Measurements from ENCODE around the gene KRTAP5-11.

Gene KRTAP5-11

DNA sequence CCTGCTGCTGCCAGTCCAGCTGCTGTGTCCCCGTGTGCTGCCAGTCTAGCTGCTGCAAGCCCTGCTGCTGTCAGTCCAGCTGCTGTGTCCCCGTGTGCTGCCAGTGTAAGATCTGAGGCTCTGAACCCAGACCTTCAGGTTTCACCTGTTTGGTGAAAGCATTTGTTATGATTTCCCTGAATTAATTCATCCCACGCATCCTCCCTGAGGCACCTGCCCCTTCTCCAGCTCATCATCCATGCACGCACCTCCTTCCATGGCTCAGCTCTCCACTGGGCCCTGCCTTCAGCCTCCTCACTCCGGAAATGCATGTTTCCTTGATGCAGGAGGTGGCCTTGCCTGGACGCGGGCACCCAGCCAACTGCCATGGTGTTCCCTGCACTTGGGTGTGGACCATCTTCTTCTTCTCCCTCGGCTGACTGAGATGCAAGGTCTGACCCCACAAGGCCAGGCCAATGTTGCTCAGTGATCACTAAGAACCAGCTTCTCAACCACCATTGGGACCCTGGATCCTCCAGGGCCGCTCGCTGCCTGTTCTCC lies 16.5 kb downstream of the KRTAP5-11 start:
- no peak overlapping the region for H3K4me3 ChIP-seq (ENCODE audit: low read length)
- no peak for TF ChIP-seq ZNF274 (IDR thresholded peaks at IDR 0.05; ENCODE audit: low read depth, low read length)

DNA sequence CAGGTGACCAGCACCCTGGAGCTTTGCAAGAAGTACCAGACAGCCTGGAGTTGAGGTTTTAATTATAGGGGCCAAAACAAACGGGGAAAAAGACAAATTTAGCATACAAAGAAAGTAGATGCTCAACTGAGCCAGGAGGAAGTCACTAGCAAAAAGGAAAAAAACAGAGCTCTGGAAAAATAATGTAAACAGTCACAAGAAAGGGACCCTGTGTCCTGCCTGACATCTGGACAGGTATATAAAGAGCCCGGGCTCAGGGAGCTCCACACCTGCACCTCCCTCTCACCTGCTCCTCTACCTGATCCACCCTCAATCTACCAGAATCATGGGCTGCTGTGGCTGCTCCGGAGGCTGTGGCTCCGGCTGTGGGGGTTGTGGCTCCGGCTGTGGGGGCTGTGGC lies 17.4 kb downstream of the KRTAP5-11 start, which contains the start of gene KRTAP5-10:
Gene KRTAP5-10 (plus strand): TSS at position 301 of the 400 bp plus-strand sequence. CDS start 25 bp downstream, at position 326.
- TF ChIP-seq ZNF274 (IDR thresholded peaks at IDR 0.05; ENCODE audit: low read depth, low read length) = no peak
- no peak within 1 kb of the TSS for H3K4me3 ChIP-seq (ENCODE audit: low read length)

DNA sequence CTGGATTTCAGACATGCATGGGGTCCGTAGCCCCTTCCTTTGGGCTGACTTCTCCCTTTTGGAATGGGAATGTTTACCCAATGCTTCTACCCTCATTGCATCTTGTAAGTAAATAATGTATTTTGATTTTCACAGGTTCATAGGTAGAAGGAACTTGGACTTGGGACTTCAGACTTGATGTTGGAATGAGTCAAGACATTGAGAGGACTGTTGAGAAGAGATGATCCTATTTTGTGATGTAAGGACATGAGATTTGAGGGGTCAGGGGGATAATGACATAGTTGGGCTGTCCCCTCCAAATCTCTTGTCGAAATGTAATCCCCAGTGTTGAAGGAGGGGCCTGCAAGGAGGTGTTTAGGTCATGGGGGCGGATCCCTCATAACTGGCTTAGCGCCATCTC lies 18.2 kb downstream of the KRTAP5-11 start:
- no peak for TF ChIP-seq ZNF274 (IDR thresholded peaks at IDR 0.05; ENCODE audit: low read depth, low read length)
- no peak overlapping the region for H3K4me3 ChIP-seq (ENCODE audit: low read length)

DNA sequence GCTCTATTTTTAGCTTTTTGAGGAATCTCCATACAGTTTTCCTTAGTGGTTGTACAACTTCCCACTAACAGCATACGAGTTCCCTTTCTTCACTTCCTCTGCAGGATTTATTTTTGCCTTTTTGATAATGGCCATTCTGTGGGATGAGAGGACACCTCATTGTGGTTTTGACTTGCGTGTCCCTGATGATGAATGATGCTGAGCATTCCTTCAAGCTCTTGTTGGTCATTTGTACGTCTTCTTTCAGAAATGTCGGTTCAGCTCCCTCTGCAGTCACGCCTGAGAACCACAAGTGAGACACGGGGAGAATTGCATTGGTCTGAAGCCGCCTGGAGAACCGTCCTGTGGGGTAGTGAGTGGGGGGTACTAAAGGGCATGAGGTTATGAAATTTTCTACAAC lies 19.3 kb downstream of the KRTAP5-11 start:
- TF ChIP-seq ZNF274 (IDR thresholded peaks at IDR 0.05; ENCODE audit: low read depth, low read length) = no peak
- no peak overlapping the region for H3K4me3 ChIP-seq (ENCODE audit: low read length)

DNA sequence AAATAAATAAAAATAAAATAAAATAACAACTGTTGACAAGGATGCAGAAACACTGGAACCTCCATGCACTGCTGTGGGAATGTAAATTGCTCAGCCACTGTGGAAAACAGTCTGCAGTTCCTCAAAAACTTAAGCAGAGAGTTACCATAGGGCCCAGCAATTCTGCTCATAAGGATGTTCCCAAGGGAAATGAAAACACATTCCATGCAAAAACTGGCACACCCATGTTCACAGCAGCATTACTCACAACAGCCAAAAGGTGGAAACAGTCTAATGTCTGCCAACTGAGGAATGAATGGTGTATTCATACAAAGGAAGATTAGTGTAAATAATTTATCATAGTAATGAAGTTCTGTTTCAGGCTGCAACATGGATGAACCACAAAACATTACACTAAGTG lies 20.6 kb downstream of the KRTAP5-11 start:
- no peak for TF ChIP-seq ZNF274 (IDR thresholded peaks at IDR 0.05; ENCODE audit: low read depth, low read length)

DNA sequence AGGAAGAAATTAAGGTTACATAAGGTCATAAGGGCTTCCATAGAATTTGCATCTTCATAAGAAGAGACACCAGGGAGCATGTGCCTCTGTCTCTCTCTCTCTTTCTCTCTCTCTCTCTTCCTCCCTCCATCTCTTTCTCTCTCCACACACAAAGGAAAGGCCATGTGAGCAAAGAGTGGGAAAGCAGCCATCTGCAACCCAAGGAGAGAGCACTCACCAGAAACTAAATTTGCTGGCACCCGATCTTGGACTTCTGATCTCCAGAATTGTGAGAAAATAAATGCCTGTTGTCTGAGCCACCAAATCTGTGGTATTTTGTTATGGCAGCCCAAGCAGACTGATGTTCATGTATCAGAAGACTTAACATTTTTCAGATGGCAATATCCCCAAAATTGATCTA lies 23.7 kb downstream of the KRTAP5-11 start:
- H3K4me3 ChIP-seq (ENCODE audit: low read length) = no peak overlapping the region
- no peak for TF ChIP-seq ZNF274 (IDR thresholded peaks at IDR 0.05; ENCODE audit: low read depth, low read length)

More for the DNA sequence above, 20.6 kb downstream of the KRTAP5-11 start:
- H3K4me3 ChIP-seq (ENCODE audit: low read length) = no peak overlapping the region

DNA sequence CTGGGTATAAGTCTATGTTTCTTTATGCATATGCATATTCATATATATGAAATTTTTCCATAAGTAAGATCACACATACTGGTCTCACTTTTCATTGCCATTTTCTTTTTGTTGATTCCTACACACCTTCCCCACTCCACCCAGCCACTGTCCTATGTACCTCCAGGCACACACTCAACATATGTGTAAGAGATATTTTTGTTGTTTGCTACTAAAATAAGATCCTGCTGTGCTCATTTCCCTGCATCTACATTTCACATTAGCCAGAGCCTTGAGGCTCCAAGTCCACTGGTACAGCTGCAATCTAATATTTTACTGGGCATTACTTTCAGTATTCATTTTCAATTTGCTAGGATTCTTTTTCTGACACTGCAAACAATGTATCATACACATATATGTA lies 25.4 kb downstream of the KRTAP5-11 start:
- TF ChIP-seq ZNF274 (IDR thresholded peaks at IDR 0.05; ENCODE audit: low read depth, low read length) = no peak

DNA sequence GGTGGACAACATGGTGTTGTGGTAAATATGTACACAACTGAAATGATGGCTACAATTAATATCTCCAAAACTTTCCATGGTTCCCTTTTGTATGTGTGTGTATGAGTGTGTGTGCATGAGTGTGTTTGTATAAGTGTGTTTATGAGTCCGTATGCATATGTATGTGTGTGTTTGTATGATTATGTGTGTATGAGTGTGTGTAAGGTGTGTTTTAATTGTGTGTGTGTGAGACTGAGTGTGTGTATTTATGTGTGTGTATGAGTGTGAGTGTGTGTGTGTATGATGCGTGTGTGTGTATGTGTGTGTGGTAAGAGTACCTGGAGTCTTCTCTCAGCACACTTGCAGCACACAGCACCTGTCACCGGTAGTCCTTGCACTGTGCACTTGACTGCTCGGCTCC lies 26.7 kb downstream of the KRTAP5-11 start:
- no peak for TF ChIP-seq ZNF274 (IDR thresholded peaks at IDR 0.05; ENCODE audit: low read depth, low read length)
- no peak overlapping the region for H3K4me3 ChIP-seq (ENCODE audit: low read length)

More for the DNA sequence above, 25.4 kb downstream of the KRTAP5-11 start:
- H3K4me3 ChIP-seq (ENCODE audit: low read length) = no peak overlapping the region

DNA sequence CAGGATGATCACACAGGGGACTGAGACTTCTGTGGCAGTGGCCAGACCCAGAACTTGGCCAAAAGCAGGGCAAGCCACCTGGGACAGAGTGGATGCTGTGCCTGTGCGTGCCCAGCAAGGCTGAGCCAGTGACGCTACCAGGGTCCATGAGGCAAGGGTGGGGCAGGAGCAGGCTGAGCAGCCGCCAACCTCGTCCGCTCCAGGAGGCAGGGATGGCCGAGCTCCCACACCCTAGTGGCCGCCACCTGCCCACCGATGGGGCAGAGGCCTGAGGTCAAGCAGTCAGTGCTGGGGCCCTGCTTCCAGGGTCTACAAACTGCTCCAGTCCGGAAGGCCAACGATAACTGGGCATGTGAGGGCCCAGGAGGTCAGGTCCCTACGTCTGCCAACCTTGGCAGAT lies 27.2 kb downstream of the KRTAP5-11 start:
- H3K4me3 ChIP-seq (ENCODE audit: low read length) = no peak overlapping the region
- TF ChIP-seq ZNF274 (IDR thresholded peaks at IDR 0.05; ENCODE audit: low read depth, low read length) = no peak

DNA sequence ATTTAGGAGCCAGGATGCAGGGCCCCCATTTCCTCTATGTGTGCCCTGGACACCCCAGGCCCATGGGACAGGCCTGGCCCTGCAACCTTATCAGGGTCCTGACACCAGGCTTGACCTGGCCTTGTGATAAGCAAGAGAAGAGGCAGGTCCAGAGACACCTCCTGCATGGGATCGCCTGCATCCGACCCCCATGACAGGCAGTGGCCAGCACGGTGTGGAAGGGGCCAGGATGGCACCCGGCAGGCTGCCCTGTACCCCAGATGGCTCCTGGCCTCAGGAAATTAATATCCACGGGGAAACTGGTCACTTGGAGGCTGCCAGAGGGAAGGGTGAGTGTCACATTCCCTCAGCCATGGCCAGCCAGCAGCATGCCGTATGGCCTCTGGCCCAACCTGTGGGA lies 27.7 kb downstream of the KRTAP5-11 start:
- TF ChIP-seq ZNF274 (IDR thresholded peaks at IDR 0.05; ENCODE audit: low read depth, low read length) = no peak
- H3K4me3 ChIP-seq (ENCODE audit: low read length) = no peak overlapping the region

DNA sequence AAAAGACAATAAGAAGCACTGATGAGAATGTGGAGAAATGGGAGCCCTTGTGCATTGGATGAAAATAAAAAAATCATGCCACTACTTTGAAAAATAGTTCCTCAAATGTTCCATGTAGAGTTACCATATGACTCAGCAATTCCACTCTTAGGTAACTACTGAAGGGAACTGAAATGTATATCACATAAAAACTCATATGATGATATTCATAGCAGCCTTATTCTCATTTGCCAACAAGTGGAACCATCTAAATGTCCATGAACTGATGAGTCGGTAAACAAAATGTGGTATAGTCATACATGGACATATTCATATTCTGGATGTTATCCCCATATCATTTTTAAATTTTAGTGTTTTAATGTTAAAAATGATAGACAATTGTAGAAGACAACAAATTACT lies 31.0 kb downstream of the KRTAP5-11 start:
- H3K4me3 ChIP-seq (ENCODE audit: low read length) = no peak overlapping the region
- no peak for TF ChIP-seq ZNF274 (IDR thresholded peaks at IDR 0.05; ENCODE audit: low read depth, low read length)

DNA sequence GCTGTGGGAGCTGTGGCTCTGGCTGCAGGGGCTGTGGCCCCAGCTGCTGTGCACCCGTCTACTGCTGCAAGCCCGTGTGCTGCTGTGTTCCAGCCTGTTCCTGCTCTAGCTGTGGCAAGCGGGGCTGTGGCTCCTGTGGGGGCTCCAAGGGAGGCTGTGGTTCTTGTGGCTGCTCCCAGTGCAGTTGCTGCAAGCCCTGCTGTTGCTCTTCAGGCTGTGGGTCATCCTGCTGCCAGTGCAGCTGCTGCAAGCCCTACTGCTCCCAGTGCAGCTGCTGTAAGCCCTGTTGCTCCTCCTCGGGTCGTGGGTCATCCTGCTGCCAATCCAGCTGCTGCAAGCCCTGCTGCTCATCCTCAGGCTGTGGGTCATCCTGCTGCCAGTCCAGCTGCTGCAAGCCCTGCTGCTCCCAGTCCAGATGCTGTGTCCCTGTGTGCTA lies 33.9 kb downstream of the KRTAP5-11 start:
- no peak overlapping the region for H3K4me3 ChIP-seq (ENCODE audit: low read length)
- TF ChIP-seq ZNF274 (IDR thresholded peaks at IDR 0.05; ENCODE audit: low read depth, low read length) = no peak

DNA sequence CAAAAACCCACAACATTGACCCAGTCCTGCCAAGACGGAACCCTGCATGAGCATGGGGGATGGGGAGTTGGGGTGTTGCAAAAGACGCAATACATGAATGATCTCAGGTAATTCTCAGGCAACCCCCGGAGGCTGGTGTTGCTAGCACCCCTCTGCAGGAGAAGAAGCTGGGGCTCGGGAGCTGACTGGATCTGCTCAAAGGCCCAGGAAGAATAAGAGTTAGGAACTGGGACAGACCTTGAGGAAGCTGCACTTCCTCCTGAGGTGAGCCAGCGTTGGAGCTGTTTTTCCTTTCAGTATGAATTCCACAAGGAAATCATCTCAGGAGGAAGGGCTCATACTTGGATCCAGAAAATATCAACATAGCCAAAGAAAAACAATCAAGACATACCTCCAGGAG lies 34.6 kb downstream of the KRTAP5-11 start, which contains the start of gene KRTAP5-9:
Gene KRTAP5-9 (plus strand): TSS at position 301 of the 400 bp plus-strand sequence. CDS start 238 bp downstream, outside the sequence.
- no peak within 1 kb of the TSS for H3K4me3 ChIP-seq (ENCODE audit: low read length)
- TF ChIP-seq ZNF274 (IDR thresholded peaks at IDR 0.05; ENCODE audit: low read depth, low read length) = no peak

DNA sequence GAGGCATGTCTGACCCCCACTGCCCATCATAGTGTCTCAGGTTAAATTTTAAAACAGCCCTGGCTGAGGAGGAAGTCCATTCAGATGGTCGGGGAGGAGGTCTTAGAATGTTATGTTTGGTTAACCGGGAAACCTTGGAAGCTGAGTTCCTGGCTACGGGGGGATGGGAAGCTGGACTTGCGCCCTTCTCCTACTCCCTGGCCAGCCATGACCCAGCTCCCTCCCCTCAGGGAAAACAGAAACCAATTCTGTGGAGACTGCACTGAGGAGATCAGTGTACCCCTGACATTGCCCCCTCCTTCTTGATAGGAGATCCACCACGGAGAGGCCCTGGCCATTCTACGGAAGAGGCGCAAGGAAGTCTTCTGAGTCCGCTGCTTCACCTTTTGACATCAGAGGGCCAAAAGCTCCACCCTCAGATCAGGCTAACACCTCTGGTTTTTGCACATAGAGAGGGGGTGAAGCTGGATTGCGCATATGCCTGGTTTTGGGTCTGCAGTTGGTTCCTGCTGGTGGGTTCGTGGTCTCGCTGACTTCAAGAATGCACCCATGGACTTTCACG lies 37.2 kb downstream of the KRTAP5-11 start:
- H3K4me3 ChIP-seq (ENCODE audit: low read length) = no peak overlapping the region
- TF ChIP-seq ZNF274 (IDR thresholded peaks at IDR 0.05; ENCODE audit: low read depth, low read length) = no peak

DNA sequence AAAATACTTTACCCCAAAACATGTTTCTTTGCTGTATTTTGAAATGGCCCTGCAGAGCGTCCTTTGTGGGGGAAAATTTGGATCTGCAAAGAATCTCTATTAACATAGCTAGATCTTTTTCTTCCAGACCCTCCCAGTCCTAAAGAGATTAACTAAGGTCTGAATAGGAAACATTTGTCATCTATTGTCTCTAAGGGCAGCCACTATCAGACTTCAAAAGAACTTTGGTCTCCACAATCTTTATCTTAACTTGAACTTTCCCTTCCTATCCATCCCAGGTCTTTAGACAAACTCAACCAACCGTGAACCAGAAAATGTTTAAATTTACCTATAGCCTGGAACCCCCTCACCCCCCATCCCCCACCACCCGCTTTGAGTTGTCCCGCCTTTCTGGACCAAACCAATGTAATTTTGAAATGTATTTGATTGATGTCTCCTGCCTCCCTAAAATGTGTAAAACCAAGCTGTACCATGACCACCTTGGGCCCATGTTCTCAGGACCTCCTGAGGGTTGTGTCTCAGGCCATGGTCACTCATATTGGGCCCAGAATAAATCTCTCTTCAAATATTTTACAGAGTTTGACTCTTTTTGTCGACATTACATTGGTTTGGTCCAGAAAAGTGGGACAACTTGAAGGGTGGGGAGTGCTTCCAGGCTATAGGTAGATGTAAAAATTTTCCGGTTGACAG lies 38.0 kb downstream of the KRTAP5-11 start:
- no peak overlapping the region for H3K4me3 ChIP-seq (ENCODE audit: low read length)
- no peak for TF ChIP-seq ZNF274 (IDR thresholded peaks at IDR 0.05; ENCODE audit: low read depth, low read length)

Measured in GM08714 (cell line).